Gastroesophageal sphincter (tissue), 4 donors: ENCODE data around the gene MYRIP. TPM values are rescaled to one million over a fixed set of nuclear protein-coding genes. Genes with fewer than 3 reads are reported as not detected.

Experiments used
- ATAC-seq: fragments of 150-250 bp; one replicate; pipeline ENCODE4 v1.9.1; 2016; ENCODE audit warnings: mild to moderate bottlenecking, moderate library complexity
- H3K27ac ChIP-seq, 4 donors: fragments of 200-600 bp; sonication (generic) in 3 of 4; 1 replicate in 3 of 4; 2 replicates in 1 of 4; pipeline ENCODE4 v1.5.1; 2016 to 2019
- H3K27me3 ChIP-seq: fragments of 200-600 bp; sonication (generic); one replicate; pipeline ENCODE4 v1.5.1; 2019
- H3K36me3 ChIP-seq, 2 donors: fragments of 200-600 bp; sonication (generic); one replicate each; pipeline ENCODE4 v1.5.1; 2019; ENCODE audit warnings: control low read depth in 1 of 2
- H3K4me1 ChIP-seq, 3 donors: fragments of 200-600 bp; sonication (generic); 1 replicate in 2 of 3; 2 replicates in 1 of 3; pipeline ENCODE4 v1.5.1; 2016 to 2019; ENCODE audit warnings: control low read depth in 2 of 3
- H3K4me3 ChIP-seq, 2 donors: fragments of 200-600 bp; sonication (generic); one replicate each; pipeline ENCODE4 v1.5.1; 2019; ENCODE audit warnings: mild to moderate bottlenecking in 1 of 2, moderate library complexity in 1 of 2
- H3K9me3 ChIP-seq, 3 donors: fragments of 200-600 bp; sonication (generic); one replicate each; pipeline ENCODE4 v1.5.1; 2017 to 2019; ENCODE audit warnings: control low read depth in 2 of 3
- EP300 ChIP-seq: sonication (generic); formaldehyde crosslinking; IDR thresholded peaks from one replicate; pipeline ENCODE4 v1.6.1; 2017; ENCODE audit warnings: antibody characterized with exemption, mild to moderate bottlenecking
- POLR2A ChIP-seq, 2 donors: fragments of 450-650 bp; IDR thresholded peaks; one replicate each; pipeline ENCODE4 v1.6.1; 2017; ENCODE audit warnings: antibody characterized with exemption in 2 of 2, mild to moderate bottlenecking in 2 of 2, moderate library complexity in 1 of 2
- POLR2AphosphoS5 ChIP-seq: sonication (generic); formaldehyde crosslinking; IDR thresholded peaks from one replicate; pipeline ENCODE4 v1.6.1; 2017; ENCODE audit warnings: antibody characterized with exemption
- WGBS, 2 donors: methylation state at CpG; one replicate each; pipeline ENCODE4 v1.1.5; 2018; ENCODE audit warnings: low coverage in 1 of 2; 5-methylcytosine and 5-hydroxymethylcytosine counted together
- total RNA-seq, 4 donors: library from RNA; depleted of rRNA; stranded (reverse); fragments of >200 nt; gene quantifications; one replicate each; pipeline ENCODE4 v1.1.0, GENCODE V29; 2016
- TF ChIP-seq, protein P1 (sequence below), 4 experiments: fragments of 200-600 bp in 2 of 4; fragments of 450-650 bp in 2 of 4; sonication (generic) in 1 of 4; IDR thresholded peaks; one replicate each; pipeline ENCODE4 v1.5.1; 2017 to 2019; ENCODE audit warnings: antibody characterized with exemption in 4 of 4, mild to moderate bottlenecking in 2 of 4, moderate library complexity in 2 of 4

Gene MYRIP
- total RNA-seq, 4 donors from 2014 or later, result 3.7 to 6.4 (median 5.0) TPM

- ATAC-seq, result peak; percentile 28
- no peak overlapping the region for H3K27ac ChIP-seq
- no peaks in the 10 kb centered on the region for H3K27me3 ChIP-seq
- no peaks in the 10 kb centered on the region for H3K9me3 ChIP-seq
- no peaks in the 10 kb centered on the region for H3K4me1 ChIP-seq
- peaks cover 0 to 17% of the 10 kb centered on the region in 2 donors for H3K36me3 ChIP-seq
- TF ChIP-seq POLR2AphosphoS5 (no peak), POLR2A (IDR thresholded peaks at IDR 0.05) (no peak), EP300 (no peak)
- TF ChIP-seq, protein P1, sequence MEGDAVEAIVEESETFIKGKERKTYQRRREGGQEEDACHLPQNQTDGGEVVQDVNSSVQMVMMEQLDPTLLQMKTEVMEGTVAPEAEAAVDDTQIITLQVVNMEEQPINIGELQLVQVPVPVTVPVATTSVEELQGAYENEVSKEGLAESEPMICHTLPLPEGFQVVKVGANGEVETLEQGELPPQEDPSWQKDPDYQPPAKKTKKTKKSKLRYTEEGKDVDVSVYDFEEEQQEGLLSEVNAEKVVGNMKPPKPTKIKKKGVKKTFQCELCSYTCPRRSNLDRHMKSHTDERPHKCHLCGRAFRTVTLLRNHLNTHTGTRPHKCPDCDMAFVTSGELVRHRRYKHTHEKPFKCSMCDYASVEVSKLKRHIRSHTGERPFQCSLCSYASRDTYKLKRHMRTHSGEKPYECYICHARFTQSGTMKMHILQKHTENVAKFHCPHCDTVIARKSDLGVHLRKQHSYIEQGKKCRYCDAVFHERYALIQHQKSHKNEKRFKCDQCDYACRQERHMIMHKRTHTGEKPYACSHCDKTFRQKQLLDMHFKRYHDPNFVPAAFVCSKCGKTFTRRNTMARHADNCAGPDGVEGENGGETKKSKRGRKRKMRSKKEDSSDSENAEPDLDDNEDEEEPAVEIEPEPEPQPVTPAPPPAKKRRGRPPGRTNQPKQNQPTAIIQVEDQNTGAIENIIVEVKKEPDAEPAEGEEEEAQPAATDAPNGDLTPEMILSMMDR (IDR thresholded peaks at IDR 0.05), result no peak
- no peak overlapping the region for H3K4me3 ChIP-seq
Measured at GRCh38 chr3:40207796-40208195, 398.4 kb downstream of the MYRIP start.

GRCh38 chr3:40208251-40208650 lies 398.8 kb downstream of the MYRIP start:
- no peaks in the 10 kb centered on the region for H3K27me3 ChIP-seq
- H3K4me3 ChIP-seq, result no peak overlapping the region
- no peak for ATAC-seq
- H3K36me3 ChIP-seq, result peaks cover 0 to 17% of the 10 kb centered on the region in 2 donors
- no peak overlapping the region for H3K27ac ChIP-seq
- H3K4me1 ChIP-seq, result no peaks in the 10 kb centered on the region
- TF ChIP-seq, protein P1 (IDR thresholded peaks at IDR 0.05), result no peak
- TF ChIP-seq POLR2A (IDR thresholded peaks at IDR 0.05) (no peak), EP300 (no peak), POLR2AphosphoS5 (no peak)
- no peaks in the 10 kb centered on the region for H3K9me3 ChIP-seq
- 94% methylated on average over 2 of the region's 2 CpGs for WGBS, 2 donors

DNA sequence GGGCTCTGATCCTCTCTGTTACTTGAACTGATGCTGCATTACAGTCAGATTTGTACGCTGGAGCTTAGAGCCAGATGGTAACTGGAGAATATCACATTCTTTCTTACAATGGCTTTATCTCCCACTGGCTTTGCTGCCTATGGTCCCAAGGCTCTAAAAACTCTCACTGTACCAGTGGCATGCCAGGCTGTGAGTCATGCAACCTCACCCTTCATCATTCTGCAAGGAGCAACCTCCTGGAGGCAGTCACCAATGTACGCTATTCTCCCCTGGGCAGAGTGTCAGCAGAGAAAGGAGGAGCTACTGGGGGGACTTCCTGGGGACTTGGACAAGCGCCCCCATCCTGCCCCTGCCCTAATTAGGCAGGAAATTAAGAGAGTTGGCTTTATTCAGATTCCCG lies 402.2 kb downstream of the MYRIP start:
- TF ChIP-seq, protein P1 (IDR thresholded peaks at IDR 0.05), result no peak
- TF ChIP-seq EP300 (no peak), POLR2A (IDR thresholded peaks at IDR 0.05) (no peak), POLR2AphosphoS5 (no peak)
- Histone ChIP-seq H3K27me3 (no peaks in the 10 kb centered on the region), H3K4me3 (no peak overlapping the region), H3K9me3 (no peaks in the 10 kb centered on the region), H3K27ac (no peak overlapping the region), H3K4me1 (no peaks in the 10 kb centered on the region), H3K36me3 (peaks cover 0 to 17% of the 10 kb centered on the region in 2 donors)
- WGBS, 2 donors, result 67 to 93% methylated on average over 3 to 4 of the region's 4 CpGs
- ATAC-seq, result no peak

DNA sequence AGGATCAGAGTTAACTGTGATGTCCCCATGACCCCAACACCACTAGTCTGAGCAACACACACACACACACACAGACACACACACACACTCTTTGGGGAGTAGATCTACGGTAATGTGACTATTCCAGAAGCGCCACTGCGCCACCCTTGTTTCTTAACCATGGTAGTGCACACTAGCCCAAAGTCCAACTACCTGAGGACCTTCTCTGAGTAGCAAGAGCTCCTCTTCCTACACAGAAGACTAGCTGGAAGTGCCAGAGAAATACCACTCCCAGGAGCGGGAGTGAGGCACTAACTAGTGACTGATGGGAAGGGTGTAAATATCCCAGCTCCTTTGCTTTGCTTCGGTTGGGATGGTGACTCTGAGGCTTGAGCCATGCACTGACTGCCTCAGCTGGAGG lies 404.1 kb downstream of the MYRIP start:
- H3K4me3 ChIP-seq, result no peak overlapping the region
- no peaks in the 10 kb centered on the region for H3K27me3 ChIP-seq
- ATAC-seq, result no peak
- no peaks in the 10 kb centered on the region for H3K4me1 ChIP-seq
- no peaks in the 10 kb centered on the region for H3K9me3 ChIP-seq
- H3K27ac ChIP-seq, result no peak overlapping the region
- TF ChIP-seq, protein P1 (IDR thresholded peaks at IDR 0.05), result no peak
- TF ChIP-seq POLR2A (IDR thresholded peaks at IDR 0.05), result no peak
- no peak for TF ChIP-seq POLR2AphosphoS5
- no peak for TF ChIP-seq EP300
- 56% methylated on average over 3 of the region's 5 CpGs; no CpG with 5 or more reads in 1 of the 2 donors for WGBS, 2 donors
- peaks cover 0 to 17% of the 10 kb centered on the region in 2 donors for H3K36me3 ChIP-seq

DNA sequence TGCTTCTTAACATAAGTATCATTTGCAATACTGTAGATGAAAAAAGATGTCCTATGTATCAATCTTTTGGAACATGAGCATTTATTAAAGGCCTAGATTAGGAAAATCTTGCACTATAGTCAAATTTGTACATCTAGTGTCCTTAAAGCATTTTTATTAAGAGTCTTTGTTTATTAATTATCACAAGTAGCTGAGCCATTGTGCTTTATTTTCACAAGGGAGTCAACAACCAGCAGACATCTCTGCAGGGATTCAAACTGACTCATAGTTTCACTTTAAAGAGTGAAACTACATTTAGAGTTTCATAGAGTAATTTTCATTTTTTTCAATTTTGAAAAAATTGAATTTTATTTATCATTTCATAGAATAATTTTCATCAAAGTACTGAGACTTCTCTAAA lies 405.6 kb downstream of the MYRIP start:
- Histone ChIP-seq H3K36me3 (peaks cover 0 to 12% of the 10 kb centered on the region in 2 donors), H3K4me3 (no peak overlapping the region), H3K9me3 (no peaks in the 10 kb centered on the region), H3K27ac (no peak overlapping the region), H3K27me3 (no peaks in the 10 kb centered on the region), H3K4me1 (no peaks in the 10 kb centered on the region)
- no peak for ATAC-seq
- TF ChIP-seq POLR2AphosphoS5 (no peak), EP300 (no peak), POLR2A (IDR thresholded peaks at IDR 0.05) (no peak)
- TF ChIP-seq, protein P1 (IDR thresholded peaks at IDR 0.05), result no peak
